Measurements from ENCODE around the gene LLGL2.

GRCh38 chr17:75525806-75526554 lies 483 bp downstream of the LLGL2 start:
- no peak for TF ChIP-seq CTCF (IDR thresholded peaks at IDR 0.05)
- no peak for TF ChIP-seq POLR2A (IDR thresholded peaks at IDR 0.05; ENCODE audit: low read depth)
- TF ChIP-seq EP300 (IDR thresholded peaks at IDR 0.05): no peak
